K562 (cell line): ENCODE data around the gene GPN1. TPM values are rescaled to one million over a fixed set of nuclear protein-coding genes. Genes with fewer than 3 reads are reported as not detected.

Source experiments
- ATAC-seq: fragments of 200-7000 bp; cut with Tn5 transposase; 3 replicates; pipeline ENCODE4 v1.9.1; 2020; ENCODE audit warnings: moderate library complexity
- BruUV-seq: library from RNA; stranded (reverse); fragments of 400-500 nt; replicated peaks from 2 replicates; lab custom pipeline; 2021; lab: Mats Ljungman, UMichigan
- CTCF ChIA-PET: fragments of 300-600 bp; formaldehyde crosslinking; extraction: SDS; loops from one replicate; lab custom pipeline; 2021; ENCODE audit warnings: low intra/inter-chr PET ratio; lab: Yijun Ruan, JAX
- POLR2A ChIA-PET: fragments of 300-600, 350-650 bp; sonication (Branson Sonifier 250); formaldehyde crosslinking; extraction: SDS; loops from one replicate; lab custom pipeline; 2021; ENCODE audit warnings: antibody characterized with exemption, inconsistent platforms; lab: Yijun Ruan, JAX
- DNase-seq, 4 experiments: peaks; one replicate each; pipeline versions ENCODE4 v3.0.0 to v3.0.0-alpha.2; 2011 to 2018; ENCODE audit warnings: low spot score in 3 of 4, mixed read lengths in 3 of 4; ENCODE audit errors: extremely low read depth in 1 of 4
- FAIRE-seq: peaks from 2 replicates; lab custom pipeline; 2011; peaks lifted over from hg19 to GRCh38; lab: Jason Lieb, UNC
- H2AFZ ChIP-seq: 2 replicates; pipeline ENCODE4 v1.6.0; 2011; ENCODE audit warnings: low read depth, low read length, control low read depth, inconsistent platforms
- H3K27ac ChIP-seq: fragments of 200-600 bp; 3 replicates; pipeline ENCODE4 v1.8.0; 2011; ENCODE audit warnings: low read depth, mild to moderate bottlenecking, control low read depth, inconsistent platforms, low read length, moderate library complexity, mixed read lengths; ENCODE audit errors: extremely low read depth
- H3K27me3 ChIP-seq, 2 experiments: fragments of 300-600 bp in 1 of 2; 2 replicates in 1 of 2; 3 replicates in 1 of 2; pipeline versions ENCODE4 v1.6.0 to v1.8.0; 2011; ENCODE audit warnings: inconsistent platforms in 2 of 2, low read length in 2 of 2, mild to moderate bottlenecking in 1 of 2, mixed read lengths in 1 of 2, moderate library complexity in 1 of 2; ENCODE audit not compliant: control insufficient read depth in 2 of 2, insufficient read depth in 2 of 2
- H3K36me3 ChIP-seq: fragments of 300-600 bp; 3 replicates; pipeline ENCODE4 v1.8.0; 2011; ENCODE audit warnings: mild to moderate bottlenecking, low read length, inconsistent platforms; ENCODE audit not compliant: control insufficient read depth, insufficient read depth
- H3K4me1 ChIP-seq, 2 experiments: fragments of 200-600 bp in 1 of 2; replicated peaks in 1 of 2; 2 replicates in 1 of 2; 3 replicates in 1 of 2; pipeline versions ENCODE4 v1.5.1 to v1.8.0; 2011; ENCODE audit warnings: inconsistent platforms in 2 of 2, low read length in 2 of 2, mild to moderate bottlenecking in 1 of 2, mixed read lengths in 1 of 2, moderate library complexity in 1 of 2; ENCODE audit not compliant: control insufficient read depth in 2 of 2, insufficient read depth in 2 of 2
- H3K4me2 ChIP-seq: 2 replicates; pipeline ENCODE4 v1.6.1; 2011; ENCODE audit warnings: low read length, control low read depth, inconsistent platforms, mixed read lengths; ENCODE audit not compliant: insufficient read depth
- H3K4me3 ChIP-seq: fragments of 200-600 bp; sonication (generic), shearing (Covaris generic); 2 replicates; pipeline ENCODE4 v1.5.1; 2016; ENCODE audit warnings: control low read depth, inconsistent platforms
- H3K79me2 ChIP-seq: fragments of 200-600 bp; 3 replicates; pipeline ENCODE4 v1.8.0; 2011; ENCODE audit warnings: low read length, inconsistent platforms; ENCODE audit not compliant: control insufficient read depth, insufficient read depth
- H3K9ac ChIP-seq, 2 experiments: 2 replicates each; pipeline versions ENCODE4 v1.6.0 to v1.6.1; 2011; ENCODE audit warnings: low read depth in 2 of 2, low read length in 2 of 2, control low read depth in 1 of 2, inconsistent platforms in 1 of 2, mild to moderate bottlenecking in 1 of 2, mixed read lengths in 1 of 2; ENCODE audit not compliant: insufficient read depth in 1 of 2
- H3K9me1 ChIP-seq: one replicate; pipeline ENCODE4 v1.6.0; 2011; ENCODE audit warnings: inconsistent platforms, mild to moderate bottlenecking, low read length, moderate library complexity; ENCODE audit not compliant: control insufficient read depth, insufficient read depth
- H3K9me3 ChIP-seq: replicated peaks from 2 replicates; pipeline ENCODE4 v1.5.1; 2011; ENCODE audit warnings: low read depth, low read length, inconsistent platforms; ENCODE audit not compliant: control insufficient read depth, insufficient read depth
- H4K20me1 ChIP-seq: replicated peaks from 2 replicates; pipeline ENCODE4 v1.6.1; 2011; ENCODE audit warnings: low read length, inconsistent platforms, mixed read lengths; ENCODE audit not compliant: control insufficient read depth, insufficient read depth
- ARID3A ChIP-seq: IDR thresholded peaks from 2 replicates; pipeline ENCODE4 v1.6.1; 2012; ENCODE audit warnings: low read depth, low read length, improper control_type of control experiment, borderline replicate concordance
- HIVEP1 ChIP-seq: fragments of 250-450 bp; sonication (Bioruptor Pico); IDR thresholded peaks from 2 replicates; pipeline ENCODE4 v1.4.0; 2020; ENCODE audit warnings: mild to moderate bottlenecking
- NEUROD1 ChIP-seq: fragments of 150-350 bp; IDR thresholded peaks from 2 replicates; pipeline ENCODE4 v1.6.1; 2014; ENCODE audit warnings: borderline replicate concordance, low read length, low read depth; ENCODE audit not compliant: partially characterized antibody
- OTX1 ChIP-seq: fragments of 450-650 bp; formaldehyde crosslinking; IDR thresholded peaks from 2 replicates; pipeline ENCODE4 v1.4.0; 2022; ENCODE audit warnings: mild to moderate bottlenecking
- SMAD3 ChIP-seq: fragments of 450-650 bp; formaldehyde crosslinking; conservative IDR thresholded peaks from 2 replicates; pipeline ENCODE4 v1.4.0; 2020; ENCODE audit warnings: mild to moderate bottlenecking
- ZKSCAN3 ChIP-seq: fragments of 250-450 bp; sonication (Bioruptor Pico); IDR thresholded peaks from 2 replicates; pipeline ENCODE4 v1.4.0; 2020
- WGBS: fragments of 100-300 bp; shearing (Covaris generic); methylation state at CpG from one replicate; pipeline ENCODE4 v1.1.6; 2016; ENCODE audit warnings: low coverage, mixed read lengths; ENCODE audit not compliant: insufficient coverage; ENCODE audit errors: missing lambda C conversion rate; 5-methylcytosine and 5-hydroxymethylcytosine counted together
- in situ Hi-C: fragments of 300-500 bp; cut with MboI; formaldehyde crosslinking; loops from 4 replicates; pipeline ENCODE4 v1.15.0; 2018; ENCODE audit warnings: inconsistent platforms, mixed read lengths
- intact Hi-C: fragments of 100-400 bp; cut with micrococcal nuclease; formaldehyde crosslinking; loops from 2 replicates; pipeline ENCODE4 v1.14.2; 2022
- polyA plus RNA-seq, 8 experiments: library from polyadenylated mRNA; depleted of rRNA in 4 of 8; stranded (reverse) in 5 of 8; unstranded in 3 of 8; fragments of >200 nt; fragmentation: Nextera tagmentation in 2 of 8; fragmentation: Illumina TruSeq in 1 of 8; extraction: Ambion mirVana in 2 of 8; extraction: Trizol in 1 of 8; gene quantifications; 2 replicates each; pipeline versions ENCODE4 v1.2.1 to v1.2.3, GENCODE V29; 2011 to 2014; ENCODE audit warnings: inconsistent platforms in 1 of 8, missing spikeins in 1 of 8
- total RNA-seq, 7 experiments: library from RNA; depleted of rRNA in 6 of 7; stranded (reverse); fragments of >200 nt in 6 of 7; fragmentation: Illumina TruSeq in 2 of 7; extraction: Trizol in 2 of 7; gene quantifications; 2 replicates each; pipeline versions ENCODE4 v1.2.1 to v1.2.3, GENCODE V29; 2011 to 2021; ENCODE audit warnings: low replicate concordance in 1 of 7

GPN1 gene
- total and polyA plus RNA-seq, 9 of the 15 experiments (the other 6 are each of a cell fraction or from before 2014, with no cell fraction given): 23.4 to 171 (median 48.2) TPM

- DNase-seq: no peak
- no peak overlapping the region for H2AFZ ChIP-seq
- no peak overlapping the region for H3K9ac ChIP-seq
- peaks cover 0 to 2% of the 10 kb centered on the region in 2 experiments; a peak in 2 of 5 replicates for H3K4me1 ChIP-seq
- ChIA-PET POLR2A (interaction anchor here (1.2 kb wide), 1 partner anchor 96 kb away, joined by 3 read pairs; no protein-coding TSS in a partner anchor), CTCF (no interaction called here)
- intact Hi-C loops (no loop called here), in situ Hi-C loops (no loop called here)
- no TSS peak for BruUV-seq
- no peak for TF ChIP-seq HIVEP1 (CRISPR knock-in tag)
- TF ChIP-seq ARID3A: no peak
- no peak for TF ChIP-seq SMAD3
- TF ChIP-seq NEUROD1: no peak
- TF ChIP-seq OTX1 (CRISPR knock-in tag): no peak
- no peak for TF ChIP-seq ZKSCAN3 (CRISPR knock-in tag)
- no peak overlapping the region for H3K4me3 ChIP-seq
- H3K9me3 ChIP-seq: no peaks in the 10 kb centered on the region
- H3K9me1 ChIP-seq: no peaks in the 10 kb centered on the region
- H3K4me2 ChIP-seq: no peak overlapping the region
- peaks cover 6% of the 10 kb centered on the region for H3K79me2 ChIP-seq
- H3K36me3 ChIP-seq: peaks cover 77% of the 10 kb centered on the region
- ATAC-seq: no peak
- H3K27ac ChIP-seq: no peak overlapping the region
- H3K27me3 ChIP-seq: no peaks in the 10 kb centered on the region
- 88% methylated on average over 2 of the region's 2 CpGs for WGBS
- FAIRE-seq: no peak
- no peaks in the 10 kb centered on the region for H4K20me1 ChIP-seq
Observed at GRCh38 chr2:27634291-27634690, 5.4 kb downstream of the GPN1 start.
